ENCODE results near the gene SIRT1. TPM values are rescaled to one million over a fixed set of nuclear protein-coding genes. Genes with fewer than 3 reads are reported as not detected.

The SIRT1 gene
- total and polyA plus RNA-seq, 2 of the 8 experiments (the other 6 are each of a cell fraction or from before 2014, with no cell fraction given) = 22.6 to 70.9 TPM

DNA sequence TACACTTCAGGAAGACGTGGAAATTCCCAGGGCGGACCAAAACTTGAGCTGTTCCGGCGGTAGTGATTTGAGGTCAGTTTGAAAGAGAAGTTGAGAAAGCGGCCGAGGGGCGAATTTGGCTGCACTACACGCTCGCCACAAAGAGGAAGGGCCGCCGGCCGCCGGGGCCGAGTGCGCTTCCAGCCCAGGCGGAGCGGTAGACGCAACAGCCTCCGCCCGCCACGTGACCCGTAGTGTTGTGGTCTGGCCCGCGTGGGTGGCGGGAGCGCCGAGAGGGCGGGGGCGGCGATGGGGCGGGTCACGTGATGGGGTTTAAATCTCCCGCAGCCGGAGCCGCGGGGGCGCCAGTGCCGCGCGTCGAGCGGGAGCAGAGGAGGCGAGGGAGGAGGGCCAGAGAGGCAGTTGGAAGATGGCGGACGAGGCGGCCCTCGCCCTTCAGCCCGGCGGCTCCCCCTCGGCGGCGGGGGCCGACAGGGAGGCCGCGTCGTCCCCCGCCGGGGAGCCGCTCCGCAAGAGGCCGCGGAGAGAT is at the start of gene SIRT1 (continued):
- TF ChIP-seq KDM4A (IDR thresholded peaks at IDR 0.05; ENCODE audit: low read depth, low read length, severe bottlenecking) = peak; percentile 7
- TF ChIP-seq KDM1A (IDR thresholded peaks at IDR 0.05; ENCODE audit: borderline replicate concordance, low read length) = no peak
- TF ChIP-seq EZH2 (IDR thresholded peaks at IDR 0.05; ENCODE audit: low read depth, low read length, severe bottlenecking) = peak; percentile 23
- TF ChIP-seq, protein P1, sequence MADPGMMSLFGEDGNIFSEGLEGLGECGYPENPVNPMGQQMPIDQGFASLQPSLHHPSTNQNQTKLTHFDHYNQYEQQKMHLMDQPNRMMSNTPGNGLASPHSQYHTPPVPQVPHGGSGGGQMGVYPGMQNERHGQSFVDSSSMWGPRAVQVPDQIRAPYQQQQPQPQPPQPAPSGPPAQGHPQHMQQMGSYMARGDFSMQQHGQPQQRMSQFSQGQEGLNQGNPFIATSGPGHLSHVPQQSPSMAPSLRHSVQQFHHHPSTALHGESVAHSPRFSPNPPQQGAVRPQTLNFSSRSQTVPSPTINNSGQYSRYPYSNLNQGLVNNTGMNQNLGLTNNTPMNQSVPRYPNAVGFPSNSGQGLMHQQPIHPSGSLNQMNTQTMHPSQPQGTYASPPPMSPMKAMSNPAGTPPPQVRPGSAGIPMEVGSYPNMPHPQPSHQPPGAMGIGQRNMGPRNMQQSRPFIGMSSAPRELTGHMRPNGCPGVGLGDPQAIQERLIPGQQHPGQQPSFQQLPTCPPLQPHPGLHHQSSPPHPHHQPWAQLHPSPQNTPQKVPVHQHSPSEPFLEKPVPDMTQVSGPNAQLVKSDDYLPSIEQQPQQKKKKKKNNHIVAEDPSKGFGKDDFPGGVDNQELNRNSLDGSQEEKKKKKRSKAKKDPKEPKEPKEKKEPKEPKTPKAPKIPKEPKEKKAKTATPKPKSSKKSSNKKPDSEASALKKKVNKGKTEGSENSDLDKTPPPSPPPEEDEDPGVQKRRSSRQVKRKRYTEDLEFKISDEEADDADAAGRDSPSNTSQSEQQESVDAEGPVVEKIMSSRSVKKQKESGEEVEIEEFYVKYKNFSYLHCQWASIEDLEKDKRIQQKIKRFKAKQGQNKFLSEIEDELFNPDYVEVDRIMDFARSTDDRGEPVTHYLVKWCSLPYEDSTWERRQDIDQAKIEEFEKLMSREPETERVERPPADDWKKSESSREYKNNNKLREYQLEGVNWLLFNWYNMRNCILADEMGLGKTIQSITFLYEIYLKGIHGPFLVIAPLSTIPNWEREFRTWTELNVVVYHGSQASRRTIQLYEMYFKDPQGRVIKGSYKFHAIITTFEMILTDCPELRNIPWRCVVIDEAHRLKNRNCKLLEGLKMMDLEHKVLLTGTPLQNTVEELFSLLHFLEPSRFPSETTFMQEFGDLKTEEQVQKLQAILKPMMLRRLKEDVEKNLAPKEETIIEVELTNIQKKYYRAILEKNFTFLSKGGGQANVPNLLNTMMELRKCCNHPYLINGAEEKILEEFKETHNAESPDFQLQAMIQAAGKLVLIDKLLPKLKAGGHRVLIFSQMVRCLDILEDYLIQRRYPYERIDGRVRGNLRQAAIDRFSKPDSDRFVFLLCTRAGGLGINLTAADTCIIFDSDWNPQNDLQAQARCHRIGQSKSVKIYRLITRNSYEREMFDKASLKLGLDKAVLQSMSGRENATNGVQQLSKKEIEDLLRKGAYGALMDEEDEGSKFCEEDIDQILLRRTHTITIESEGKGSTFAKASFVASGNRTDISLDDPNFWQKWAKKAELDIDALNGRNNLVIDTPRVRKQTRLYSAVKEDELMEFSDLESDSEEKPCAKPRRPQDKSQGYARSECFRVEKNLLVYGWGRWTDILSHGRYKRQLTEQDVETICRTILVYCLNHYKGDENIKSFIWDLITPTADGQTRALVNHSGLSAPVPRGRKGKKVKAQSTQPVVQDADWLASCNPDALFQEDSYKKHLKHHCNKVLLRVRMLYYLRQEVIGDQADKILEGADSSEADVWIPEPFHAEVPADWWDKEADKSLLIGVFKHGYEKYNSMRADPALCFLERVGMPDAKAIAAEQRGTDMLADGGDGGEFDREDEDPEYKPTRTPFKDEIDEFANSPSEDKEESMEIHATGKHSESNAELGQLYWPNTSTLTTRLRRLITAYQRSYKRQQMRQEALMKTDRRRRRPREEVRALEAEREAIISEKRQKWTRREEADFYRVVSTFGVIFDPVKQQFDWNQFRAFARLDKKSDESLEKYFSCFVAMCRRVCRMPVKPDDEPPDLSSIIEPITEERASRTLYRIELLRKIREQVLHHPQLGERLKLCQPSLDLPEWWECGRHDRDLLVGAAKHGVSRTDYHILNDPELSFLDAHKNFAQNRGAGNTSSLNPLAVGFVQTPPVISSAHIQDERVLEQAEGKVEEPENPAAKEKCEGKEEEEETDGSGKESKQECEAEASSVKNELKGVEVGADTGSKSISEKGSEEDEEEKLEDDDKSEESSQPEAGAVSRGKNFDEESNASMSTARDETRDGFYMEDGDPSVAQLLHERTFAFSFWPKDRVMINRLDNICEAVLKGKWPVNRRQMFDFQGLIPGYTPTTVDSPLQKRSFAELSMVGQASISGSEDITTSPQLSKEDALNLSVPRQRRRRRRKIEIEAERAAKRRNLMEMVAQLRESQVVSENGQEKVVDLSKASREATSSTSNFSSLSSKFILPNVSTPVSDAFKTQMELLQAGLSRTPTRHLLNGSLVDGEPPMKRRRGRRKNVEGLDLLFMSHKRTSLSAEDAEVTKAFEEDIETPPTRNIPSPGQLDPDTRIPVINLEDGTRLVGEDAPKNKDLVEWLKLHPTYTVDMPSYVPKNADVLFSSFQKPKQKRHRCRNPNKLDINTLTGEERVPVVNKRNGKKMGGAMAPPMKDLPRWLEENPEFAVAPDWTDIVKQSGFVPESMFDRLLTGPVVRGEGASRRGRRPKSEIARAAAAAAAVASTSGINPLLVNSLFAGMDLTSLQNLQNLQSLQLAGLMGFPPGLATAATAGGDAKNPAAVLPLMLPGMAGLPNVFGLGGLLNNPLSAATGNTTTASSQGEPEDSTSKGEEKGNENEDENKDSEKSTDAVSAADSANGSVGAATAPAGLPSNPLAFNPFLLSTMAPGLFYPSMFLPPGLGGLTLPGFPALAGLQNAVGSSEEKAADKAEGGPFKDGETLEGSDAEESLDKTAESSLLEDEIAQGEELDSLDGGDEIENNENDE (IDR thresholded peaks at IDR 0.05; ENCODE audit: insufficient replicate concordance, low read length) = no peak
- TF ChIP-seq, protein P2, sequence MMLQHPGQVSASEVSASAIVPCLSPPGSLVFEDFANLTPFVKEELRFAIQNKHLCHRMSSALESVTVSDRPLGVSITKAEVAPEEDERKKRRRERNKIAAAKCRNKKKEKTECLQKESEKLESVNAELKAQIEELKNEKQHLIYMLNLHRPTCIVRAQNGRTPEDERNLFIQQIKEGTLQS (IDR thresholded peaks at IDR 0.05; ENCODE audit: insufficient read depth, low read depth, low read length) = peak; percentile 91
- TF ChIP-seq TEAD4 (IDR thresholded peaks at IDR 0.05; ENCODE audit: low read depth, low read length) = 0 out of 2 replicates have a peak, but pooled peaks have one; percentile 5

Data from H1 (cell line).